GM19395 (cell line): ENCODE measurements around the gene KLHL2.
"Not testable (repeated sequence)": the region's sequence is repeated elsewhere in the genome, so short reads cannot be mapped to it uniquely, and the experiment has no call there.

Experiments used
- ATAC-seq: cut with Tn5 transposase; IDR thresholded peaks from one replicate; pipeline ENCODE4 v1.9.1; 2021; ENCODE audit warnings: mild to moderate bottlenecking, moderate library complexity; ENCODE audit not compliant: unreplicated experiment

Gene KLHL2

GRCh38 chr4:165229490-165230200 lies 22.3 kb downstream of the KLHL2 start:
- ATAC-seq, result not testable (repeated sequence)

- ATAC-seq, result peak; percentile 67
Observed at GRCh38 chr4:165232623-165233433, 25.5 kb downstream of the KLHL2 start.

GRCh38 chr4:165234766-165235165 lies 27.4 kb downstream of the KLHL2 start:
- ATAC-seq, result no peak

DNA sequence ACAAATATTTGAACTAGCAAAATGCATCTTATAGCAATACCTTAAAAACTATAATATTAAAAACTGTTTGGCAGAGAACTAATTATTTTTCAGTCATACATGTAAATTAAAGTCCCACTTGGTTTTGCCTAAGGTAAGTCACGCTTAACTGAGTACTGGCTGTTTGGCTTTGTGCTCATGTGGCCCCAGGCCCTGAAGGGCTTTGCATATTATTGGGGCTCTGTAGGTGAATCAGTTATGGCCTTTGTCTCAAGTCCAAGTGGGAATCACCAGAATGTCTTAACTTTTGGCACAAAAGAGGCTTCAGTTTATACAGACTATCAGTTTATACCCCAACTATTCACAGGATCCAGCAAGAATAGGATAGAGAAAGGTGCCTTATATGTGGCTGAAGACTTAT lies 29.5 kb downstream of the KLHL2 start:
- ATAC-seq, result not testable (repeated sequence)

DNA sequence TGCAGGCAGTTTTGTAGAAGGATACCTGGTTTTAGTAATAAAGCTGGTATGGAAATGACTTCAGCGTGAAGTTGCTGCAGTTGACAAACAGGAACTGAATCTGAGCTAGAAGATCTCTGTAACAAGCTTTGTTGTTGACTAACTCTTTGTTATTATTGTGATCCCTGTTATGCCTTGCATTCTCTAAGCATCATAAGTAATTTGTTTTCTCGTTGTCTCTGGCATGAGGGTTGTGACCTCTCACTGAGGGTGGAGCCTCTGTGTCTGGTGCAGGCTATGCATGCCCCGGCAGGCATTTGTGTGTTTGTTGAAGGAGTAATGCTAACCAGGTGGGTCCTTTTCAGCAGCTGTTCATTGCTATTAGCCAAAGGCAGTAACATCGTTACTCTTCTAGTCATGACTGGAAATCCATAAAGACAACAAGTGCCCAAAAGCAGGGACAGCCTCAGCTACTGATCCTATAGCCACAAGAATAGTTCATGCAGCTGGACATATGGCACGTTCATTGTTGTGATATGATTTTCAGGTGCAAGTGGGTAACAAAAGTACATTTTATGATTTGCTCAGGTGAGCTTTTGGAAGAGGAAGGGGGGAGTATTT lies 30.8 kb downstream of the KLHL2 start:
- peak; percentile 85 for ATAC-seq

GRCh38 chr4:165240761-165241160 lies 33.4 kb downstream of the KLHL2 start:
- not testable (repeated sequence) for ATAC-seq

GRCh38 chr4:165244148-165244547 lies 36.8 kb downstream of the KLHL2 start:
- ATAC-seq, result not testable (repeated sequence)

DNA sequence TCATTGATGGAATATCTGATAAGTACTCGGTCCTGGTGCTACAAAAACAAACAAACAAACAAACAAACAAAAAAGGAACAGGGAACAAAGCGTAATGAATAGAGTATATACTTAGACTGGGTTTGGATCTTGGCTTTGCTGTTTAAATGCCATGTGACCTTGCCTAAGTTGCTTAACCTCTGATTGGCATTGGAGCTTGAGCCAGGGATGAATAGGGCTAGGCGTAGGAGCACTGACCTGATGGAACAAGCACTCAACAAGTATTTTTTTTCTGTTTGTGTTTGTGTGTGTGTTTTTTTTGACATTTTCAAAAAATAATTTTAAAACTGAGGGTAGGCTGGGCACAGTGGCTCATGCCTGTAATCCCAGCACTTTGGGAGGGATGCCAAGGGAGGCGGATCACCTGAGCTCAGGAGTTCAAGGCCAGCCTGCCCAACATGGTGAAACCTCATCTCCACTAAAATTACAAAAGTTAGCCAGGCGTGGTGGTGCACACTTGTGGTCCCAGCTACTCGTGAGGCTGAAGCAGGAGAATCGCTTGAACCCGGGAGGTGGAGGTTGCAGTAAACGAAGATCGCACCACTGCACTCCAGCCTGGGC lies 37.3 kb downstream of the KLHL2 start:
- ATAC-seq, result not testable (repeated sequence)

GRCh38 chr4:165248102-165248501 lies 40.7 kb downstream of the KLHL2 start:
- ATAC-seq, result peak; percentile 55

GRCh38 chr4:165248904-165249303 lies 41.5 kb downstream of the KLHL2 start:
- ATAC-seq, result not testable (repeated sequence)

DNA sequence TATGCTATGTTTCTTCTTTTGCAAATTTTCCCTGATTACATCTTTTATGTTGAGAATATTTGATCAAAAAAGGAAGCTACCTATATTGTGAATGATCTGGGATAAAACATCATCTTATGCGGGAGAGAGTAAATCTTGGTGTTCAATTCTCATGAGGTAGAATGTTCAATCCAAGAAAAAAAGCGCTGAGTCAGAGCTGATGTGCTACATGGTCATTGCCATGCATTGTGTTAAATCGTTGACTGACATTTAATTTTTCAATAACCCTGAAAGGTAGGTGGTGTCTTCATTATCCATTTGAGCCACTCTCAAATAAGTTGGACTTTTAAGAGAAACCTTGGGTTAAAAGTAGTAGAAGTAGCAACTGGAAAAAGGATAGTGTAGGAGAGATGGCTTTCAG lies 47.4 kb downstream of the KLHL2 start:
- not testable (repeated sequence) for ATAC-seq

DNA sequence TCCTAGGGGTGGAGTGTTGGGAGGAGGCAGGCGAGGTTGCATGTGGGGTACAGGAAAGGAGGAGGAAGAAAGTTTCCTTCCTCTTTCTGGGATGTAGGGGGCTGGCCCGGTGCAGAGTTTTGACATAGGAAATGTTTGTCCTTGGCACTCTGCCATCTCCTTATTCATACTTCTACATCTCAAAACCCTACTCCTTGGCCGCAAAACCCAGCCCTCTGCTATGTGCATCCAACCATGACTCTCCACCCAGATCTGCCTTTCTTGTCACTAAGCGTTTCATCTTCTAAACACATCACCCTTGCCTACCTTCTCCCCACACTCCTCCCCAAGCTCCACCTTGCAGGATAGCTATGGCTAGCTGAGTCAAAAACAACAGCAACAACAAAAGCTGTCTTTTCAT lies 48.1 kb downstream of the KLHL2 start:
- ATAC-seq, result peak; percentile 96

- ATAC-seq, result peak; percentile 34
Observed at GRCh38 chr4:165256074-165256659, 48.8 kb downstream of the KLHL2 start.

DNA sequence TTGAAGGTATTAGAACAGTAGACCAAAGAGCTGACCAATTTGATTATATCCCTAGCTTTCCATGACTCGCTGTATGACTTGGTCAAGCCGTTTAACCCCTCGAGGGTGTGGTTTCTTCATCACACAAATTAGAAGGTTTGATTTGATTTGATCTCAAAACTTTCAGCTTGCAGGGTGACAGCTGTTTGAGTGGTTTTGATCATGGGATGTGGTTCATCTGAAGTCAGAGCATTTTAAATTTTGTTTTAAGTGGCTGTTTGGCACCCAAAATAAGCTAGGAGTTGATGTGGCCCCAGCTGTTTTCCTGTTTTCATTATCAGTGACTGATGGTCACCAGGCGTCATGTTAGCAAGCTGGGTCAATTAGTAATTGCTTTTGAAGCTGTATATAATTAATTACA lies 52.4 kb downstream of the KLHL2 start:
- ATAC-seq, result not testable (repeated sequence)

- ATAC-seq, result not testable (repeated sequence)
Observed at GRCh38 chr4:165262306-165262705, 54.9 kb downstream of the KLHL2 start.

DNA sequence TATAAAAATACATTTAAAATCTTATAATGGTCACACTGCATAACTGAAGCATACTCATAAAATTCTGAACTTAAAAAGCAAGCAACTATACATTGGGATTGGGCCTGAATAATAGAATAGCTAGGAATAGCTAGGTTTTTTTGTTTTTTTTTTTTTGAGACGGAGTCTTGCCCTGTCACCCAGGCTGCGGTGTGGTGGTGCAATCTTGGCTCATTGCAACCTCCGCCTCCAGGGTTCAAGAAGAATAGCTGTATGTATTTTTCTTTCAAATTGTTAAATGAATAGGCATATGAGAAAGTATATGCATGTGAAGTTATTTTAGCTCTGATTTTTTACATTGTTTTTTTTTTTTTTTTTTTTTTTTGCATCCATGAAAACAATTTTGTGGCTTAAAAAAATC lies 56.1 kb downstream of the KLHL2 start:
- not testable (repeated sequence) for ATAC-seq

GRCh38 chr4:165269931-165270330 lies 62.6 kb downstream of the KLHL2 start:
- not testable (repeated sequence) for ATAC-seq

DNA sequence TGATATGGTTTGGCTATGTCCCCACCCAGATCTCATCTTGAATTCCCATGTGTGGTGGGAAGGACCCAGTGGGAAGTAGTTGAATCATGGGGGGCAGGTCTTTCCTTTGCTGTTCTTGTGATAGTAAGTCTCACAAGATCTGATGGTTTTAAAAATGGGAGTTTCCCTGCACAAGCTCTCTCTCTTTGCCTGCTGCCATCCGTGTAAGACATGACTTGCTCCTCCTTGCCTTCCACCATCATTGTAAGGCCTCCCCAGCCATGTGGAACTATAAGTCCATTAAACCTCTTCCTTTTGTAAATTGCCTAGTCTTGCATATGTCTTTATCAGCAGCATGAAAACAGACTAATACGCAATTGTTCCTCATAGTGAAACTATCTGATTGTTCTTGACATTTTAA lies 66.1 kb downstream of the KLHL2 start:
- not testable (repeated sequence) for ATAC-seq

- ATAC-seq, result not testable (repeated sequence)
Observed at GRCh38 chr4:165275357-165275756, 68.0 kb downstream of the KLHL2 start.

DNA sequence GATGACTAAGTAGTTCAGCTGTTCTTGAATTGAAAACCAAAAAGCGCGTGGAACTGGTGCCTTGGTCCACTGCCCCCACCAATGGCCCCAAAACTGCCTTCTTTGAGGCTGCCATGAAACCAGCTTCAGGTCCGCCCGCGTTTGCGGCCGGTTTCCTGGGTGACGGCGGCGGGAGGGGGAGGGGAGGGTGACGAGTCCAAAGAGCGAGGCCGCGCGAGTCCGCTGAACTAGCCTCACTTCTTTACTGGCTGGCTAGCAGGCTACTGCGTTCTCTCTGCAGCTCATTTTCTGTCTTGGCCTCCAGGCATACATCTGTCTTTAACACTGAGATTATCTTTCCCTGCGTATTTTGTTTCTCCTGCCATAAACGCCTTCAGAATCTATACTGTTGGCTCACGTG lies 72.2 kb downstream of the KLHL2 start:
- not testable (repeated sequence) for ATAC-seq

- not testable (repeated sequence) for ATAC-seq
Observed at GRCh38 chr4:165284697-165285096, 77.3 kb downstream of the KLHL2 start.
